SK-N-SH treated with all-trans-retinoic acid at 6 μM for 48 hours (cell line): Measurements from ENCODE around the gene RNF121.
"Not testable (repeated sequence)": the region's sequence is repeated elsewhere in the genome, so short reads cannot be mapped to it uniquely, and the experiment has no call there.

ENCODE experiments used
- ATAC-seq: fragments of 200-7000 bp; cut with Tn5 transposase; 3 replicates; pipeline ENCODE4 v1.9.1; 2020; ENCODE audit warnings: mild to moderate bottlenecking, moderate library complexity
- ESRRG ChIP-seq: fragments of 250-450 bp; sonication (Bioruptor Pico); IDR thresholded peaks from 2 replicates; pipeline ENCODE4 v1.6.1; 2021; ENCODE audit warnings: mild to moderate bottlenecking
- GLIS3 ChIP-seq: fragments of 250-450 bp; sonication (Bioruptor Pico); IDR thresholded peaks from 2 replicates; pipeline ENCODE4 v1.5.0; 2020; ENCODE audit warnings: mild to moderate bottlenecking, moderate library complexity
- ISL1 ChIP-seq: fragments of 250-450 bp; sonication (Bioruptor Pico); IDR thresholded peaks from 2 replicates; pipeline ENCODE4 v2.1.2; 2022; ENCODE audit warnings: mild to moderate bottlenecking, moderate library complexity
- OSR1 ChIP-seq: fragments of 250-450 bp; sonication (Bioruptor Pico); IDR thresholded peaks from 2 replicates; pipeline ENCODE4 v1.8.0; 2022; ENCODE audit warnings: moderate library complexity, mild to moderate bottlenecking, inconsistent platforms
- POU6F1 ChIP-seq: fragments of 250-450 bp; sonication (Bioruptor Pico); IDR thresholded peaks from 2 replicates; pipeline ENCODE4 v1.8.0; 2021; ENCODE audit warnings: low read depth, mild to moderate bottlenecking, moderate library complexity, borderline replicate concordance
- RARB ChIP-seq: fragments of 250-450 bp; sonication (Bioruptor Pico); IDR thresholded peaks from 2 replicates; pipeline ENCODE4 v1.8.0; 2021; ENCODE audit warnings: mild to moderate bottlenecking, moderate library complexity
- SNAI2 ChIP-seq: fragments of 250-450 bp; sonication (Bioruptor Pico); IDR thresholded peaks from 2 replicates; pipeline ENCODE4 v1.5.0; 2020; ENCODE audit warnings: mild to moderate bottlenecking, moderate library complexity
- TOX ChIP-seq: fragments of 250-450 bp; sonication (Bioruptor Pico); IDR thresholded peaks from 2 replicates; pipeline ENCODE4 v1.8.0; 2021; ENCODE audit warnings: mild to moderate bottlenecking, moderate library complexity, borderline replicate concordance
- ZC3H10 ChIP-seq: fragments of 250-450 bp; sonication (Bioruptor Pico); IDR thresholded peaks from 2 replicates; pipeline ENCODE4 v1.5.1; 2021; ENCODE audit warnings: mild to moderate bottlenecking, moderate library complexity
- ZFP3 ChIP-seq: fragments of 250-450 bp; sonication (Bioruptor Pico); IDR thresholded peaks from 2 replicates; pipeline ENCODE4 v1.5.0; 2020; ENCODE audit warnings: mild to moderate bottlenecking, moderate library complexity
- ZNF565 ChIP-seq: fragments of 450-650 bp; formaldehyde crosslinking; conservative IDR thresholded peaks from 2 replicates; pipeline ENCODE4 v1.5.0; 2020; ENCODE audit warnings: low read depth, mild to moderate bottlenecking, moderate library complexity
- ZNF70 ChIP-seq: fragments of 450-650 bp; formaldehyde crosslinking; IDR thresholded peaks from 2 replicates; pipeline ENCODE4 v1.5.0; 2020; ENCODE audit warnings: mild to moderate bottlenecking, moderate library complexity
- ZNF8 ChIP-seq: fragments of 450-650 bp; formaldehyde crosslinking; IDR thresholded peaks from 2 replicates; pipeline ENCODE4 v1.5.0; 2020; ENCODE audit warnings: mild to moderate bottlenecking, moderate library complexity
- TF ChIP-seq, protein P1 (sequence below): fragments of 250-450 bp; sonication (Bioruptor Pico); IDR thresholded peaks from 2 replicates; pipeline ENCODE4 v1.5.1; 2021; ENCODE audit warnings: mild to moderate bottlenecking, moderate library complexity
- TF ChIP-seq, protein P2 (sequence below): fragments of 250-450 bp; sonication (Bioruptor Pico); IDR thresholded peaks from 2 replicates; pipeline ENCODE4 v1.8.0; 2020; ENCODE audit warnings: mild to moderate bottlenecking, moderate library complexity, borderline replicate concordance
- TF ChIP-seq, protein P3 (sequence below): fragments of 250-450 bp; sonication (Bioruptor Pico); IDR thresholded peaks from 2 replicates; pipeline ENCODE4 v1.5.1; 2020; ENCODE audit warnings: low read depth, mild to moderate bottlenecking, moderate library complexity
- TF ChIP-seq, protein P4 (sequence below): fragments of 250-450 bp; sonication (Bioruptor Pico); IDR thresholded peaks from 2 replicates; pipeline ENCODE4 v1.5.0; 2020; ENCODE audit warnings: mild to moderate bottlenecking, moderate library complexity

RNF121 gene

DNA sequence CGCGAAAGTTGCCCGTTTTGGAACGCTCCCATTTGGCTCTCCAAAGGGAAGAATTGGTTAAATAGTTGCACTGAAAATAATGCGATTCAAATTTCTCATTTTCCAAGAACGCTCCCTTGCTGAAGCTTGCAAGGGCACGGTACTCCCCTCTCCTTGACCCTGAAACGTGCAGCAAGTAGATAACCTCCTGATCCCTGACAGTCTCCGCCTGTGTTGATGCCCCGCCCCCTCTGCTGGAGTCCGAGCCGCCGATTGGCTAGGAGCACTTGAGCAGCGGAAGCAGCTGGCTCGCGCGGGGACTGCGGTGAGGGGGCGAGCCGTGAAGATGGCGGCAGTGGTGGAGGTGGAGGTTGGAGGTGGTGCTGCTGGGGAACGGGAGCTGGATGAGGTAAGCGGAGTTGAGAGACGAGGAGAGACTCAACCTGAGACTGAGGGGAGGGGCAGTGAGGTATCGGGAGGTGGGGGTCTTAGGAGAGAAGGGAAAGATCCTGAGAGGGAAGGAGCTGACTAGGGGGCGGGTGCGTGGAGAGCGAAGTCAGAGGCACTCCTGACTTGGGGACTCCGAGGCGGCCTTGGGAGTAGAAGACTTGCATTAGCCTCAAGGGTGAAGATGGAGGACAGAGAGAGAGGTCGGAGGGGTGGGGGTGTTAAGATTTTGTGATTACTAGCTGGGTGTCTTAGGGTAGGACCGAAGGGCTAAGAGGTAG lies at the start of gene RNF121:
RNF121 (plus strand) TSS at position 310 of the 707 bp plus-strand sequence; CDS start at position 326, 16 bp downstream.
- ATAC-seq, result peak; percentile 98

DNA sequence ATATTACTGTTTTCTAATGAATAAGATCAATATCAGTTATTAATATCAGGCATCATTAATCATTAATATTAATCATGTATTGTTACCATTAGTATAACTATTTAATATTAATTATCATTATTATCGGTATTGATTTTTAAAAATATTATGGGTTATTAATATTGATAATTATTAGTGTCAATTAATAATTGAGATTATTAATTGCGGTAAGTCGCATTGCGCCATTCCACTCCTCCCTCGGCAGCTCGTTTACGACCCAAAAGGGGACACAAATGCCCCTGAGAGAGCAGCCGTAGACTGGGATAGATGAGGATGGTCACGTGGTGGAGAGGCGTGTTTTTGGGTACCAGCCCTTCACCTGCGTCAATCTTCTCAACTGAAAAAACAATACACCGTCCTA lies 43.0 kb upstream of the RNF121 start:
- not testable (repeated sequence) for ATAC-seq

More for the DNA sequence above, at the start of gene RNF121:
- TF ChIP-seq SNAI2 (CRISPR knock-in tag) (no peak), ZC3H10 (no peak), ZFP3 (CRISPR knock-in tag) (no peak), RARB (CRISPR knock-in tag) (no peak), ESRRG (CRISPR knock-in tag) (no peak), OSR1 (CRISPR knock-in tag) (no peak), ISL1 (CRISPR knock-in tag) (no peak), POU6F1 (no peak), GLIS3 (CRISPR knock-in tag) (no peak), ZNF565 (CRISPR knock-in tag) (no peak), ZNF70 (CRISPR knock-in tag) (no peak), TOX (CRISPR knock-in tag) (no peak), ZNF8 (CRISPR knock-in tag) (no peak)
- TF ChIP-seq, protein P1, sequence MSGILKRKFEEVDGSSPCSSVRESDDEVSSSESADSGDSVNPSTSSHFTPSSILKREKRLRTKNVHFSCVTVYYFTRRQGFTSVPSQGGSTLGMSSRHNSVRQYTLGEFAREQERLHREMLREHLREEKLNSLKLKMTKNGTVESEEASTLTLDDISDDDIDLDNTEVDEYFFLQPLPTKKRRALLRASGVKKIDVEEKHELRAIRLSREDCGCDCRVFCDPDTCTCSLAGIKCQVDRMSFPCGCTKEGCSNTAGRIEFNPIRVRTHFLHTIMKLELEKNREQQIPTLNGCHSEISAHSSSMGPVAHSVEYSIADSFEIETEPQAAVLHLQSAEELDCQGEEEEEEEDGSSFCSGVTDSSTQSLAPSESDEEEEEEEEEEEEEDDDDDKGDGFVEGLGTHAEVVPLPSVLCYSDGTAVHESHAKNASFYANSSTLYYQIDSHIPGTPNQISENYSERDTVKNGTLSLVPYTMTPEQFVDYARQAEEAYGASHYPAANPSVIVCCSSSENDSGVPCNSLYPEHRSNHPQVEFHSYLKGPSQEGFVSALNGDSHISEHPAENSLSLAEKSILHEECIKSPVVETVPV (CRISPR knock-in tag), result no peak
- TF ChIP-seq, protein P2, sequence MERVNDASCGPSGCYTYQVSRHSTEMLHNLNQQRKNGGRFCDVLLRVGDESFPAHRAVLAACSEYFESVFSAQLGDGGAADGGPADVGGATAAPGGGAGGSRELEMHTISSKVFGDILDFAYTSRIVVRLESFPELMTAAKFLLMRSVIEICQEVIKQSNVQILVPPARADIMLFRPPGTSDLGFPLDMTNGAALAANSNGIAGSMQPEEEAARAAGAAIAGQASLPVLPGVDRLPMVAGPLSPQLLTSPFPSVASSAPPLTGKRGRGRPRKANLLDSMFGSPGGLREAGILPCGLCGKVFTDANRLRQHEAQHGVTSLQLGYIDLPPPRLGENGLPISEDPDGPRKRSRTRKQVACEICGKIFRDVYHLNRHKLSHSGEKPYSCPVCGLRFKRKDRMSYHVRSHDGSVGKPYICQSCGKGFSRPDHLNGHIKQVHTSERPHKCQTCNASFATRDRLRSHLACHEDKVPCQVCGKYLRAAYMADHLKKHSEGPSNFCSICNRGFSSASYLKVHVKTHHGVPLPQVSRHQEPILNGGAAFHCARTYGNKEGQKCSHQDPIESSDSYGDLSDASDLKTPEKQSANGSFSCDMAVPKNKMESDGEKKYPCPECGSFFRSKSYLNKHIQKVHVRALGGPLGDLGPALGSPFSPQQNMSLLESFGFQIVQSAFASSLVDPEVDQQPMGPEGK (CRISPR knock-in tag), result no peak
- TF ChIP-seq, protein P3, sequence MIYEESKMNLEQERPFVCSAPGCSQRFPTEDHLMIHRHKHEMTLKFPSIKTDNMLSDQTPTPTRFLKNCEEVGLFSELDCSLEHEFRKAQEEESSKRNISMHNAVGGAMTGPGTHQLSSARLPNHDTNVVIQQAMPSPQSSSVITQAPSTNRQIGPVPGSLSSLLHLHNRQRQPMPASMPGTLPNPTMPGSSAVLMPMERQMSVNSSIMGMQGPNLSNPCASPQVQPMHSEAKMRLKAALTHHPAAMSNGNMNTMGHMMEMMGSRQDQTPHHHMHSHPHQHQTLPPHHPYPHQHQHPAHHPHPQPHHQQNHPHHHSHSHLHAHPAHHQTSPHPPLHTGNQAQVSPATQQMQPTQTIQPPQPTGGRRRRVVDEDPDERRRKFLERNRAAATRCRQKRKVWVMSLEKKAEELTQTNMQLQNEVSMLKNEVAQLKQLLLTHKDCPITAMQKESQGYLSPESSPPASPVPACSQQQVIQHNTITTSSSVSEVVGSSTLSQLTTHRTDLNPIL (CRISPR knock-in tag), result no peak
- TF ChIP-seq, protein P4, sequence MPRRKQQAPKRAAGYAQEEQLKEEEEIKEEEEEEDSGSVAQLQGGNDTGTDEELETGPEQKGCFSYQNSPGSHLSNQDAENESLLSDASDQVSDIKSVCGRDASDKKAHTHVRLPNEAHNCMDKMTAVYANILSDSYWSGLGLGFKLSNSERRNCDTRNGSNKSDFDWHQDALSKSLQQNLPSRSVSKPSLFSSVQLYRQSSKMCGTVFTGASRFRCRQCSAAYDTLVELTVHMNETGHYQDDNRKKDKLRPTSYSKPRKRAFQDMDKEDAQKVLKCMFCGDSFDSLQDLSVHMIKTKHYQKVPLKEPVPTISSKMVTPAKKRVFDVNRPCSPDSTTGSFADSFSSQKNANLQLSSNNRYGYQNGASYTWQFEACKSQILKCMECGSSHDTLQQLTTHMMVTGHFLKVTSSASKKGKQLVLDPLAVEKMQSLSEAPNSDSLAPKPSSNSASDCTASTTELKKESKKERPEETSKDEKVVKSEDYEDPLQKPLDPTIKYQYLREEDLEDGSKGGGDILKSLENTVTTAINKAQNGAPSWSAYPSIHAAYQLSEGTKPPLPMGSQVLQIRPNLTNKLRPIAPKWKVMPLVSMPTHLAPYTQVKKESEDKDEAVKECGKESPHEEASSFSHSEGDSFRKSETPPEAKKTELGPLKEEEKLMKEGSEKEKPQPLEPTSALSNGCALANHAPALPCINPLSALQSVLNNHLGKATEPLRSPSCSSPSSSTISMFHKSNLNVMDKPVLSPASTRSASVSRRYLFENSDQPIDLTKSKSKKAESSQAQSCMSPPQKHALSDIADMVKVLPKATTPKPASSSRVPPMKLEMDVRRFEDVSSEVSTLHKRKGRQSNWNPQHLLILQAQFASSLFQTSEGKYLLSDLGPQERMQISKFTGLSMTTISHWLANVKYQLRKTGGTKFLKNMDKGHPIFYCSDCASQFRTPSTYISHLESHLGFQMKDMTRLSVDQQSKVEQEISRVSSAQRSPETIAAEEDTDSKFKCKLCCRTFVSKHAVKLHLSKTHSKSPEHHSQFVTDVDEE (CRISPR knock-in tag), result no peak

GRCh38 chr11:71888335-71889010 lies 40.4 kb upstream of the RNF121 start:
- ATAC-seq, result not testable (repeated sequence)

DNA sequence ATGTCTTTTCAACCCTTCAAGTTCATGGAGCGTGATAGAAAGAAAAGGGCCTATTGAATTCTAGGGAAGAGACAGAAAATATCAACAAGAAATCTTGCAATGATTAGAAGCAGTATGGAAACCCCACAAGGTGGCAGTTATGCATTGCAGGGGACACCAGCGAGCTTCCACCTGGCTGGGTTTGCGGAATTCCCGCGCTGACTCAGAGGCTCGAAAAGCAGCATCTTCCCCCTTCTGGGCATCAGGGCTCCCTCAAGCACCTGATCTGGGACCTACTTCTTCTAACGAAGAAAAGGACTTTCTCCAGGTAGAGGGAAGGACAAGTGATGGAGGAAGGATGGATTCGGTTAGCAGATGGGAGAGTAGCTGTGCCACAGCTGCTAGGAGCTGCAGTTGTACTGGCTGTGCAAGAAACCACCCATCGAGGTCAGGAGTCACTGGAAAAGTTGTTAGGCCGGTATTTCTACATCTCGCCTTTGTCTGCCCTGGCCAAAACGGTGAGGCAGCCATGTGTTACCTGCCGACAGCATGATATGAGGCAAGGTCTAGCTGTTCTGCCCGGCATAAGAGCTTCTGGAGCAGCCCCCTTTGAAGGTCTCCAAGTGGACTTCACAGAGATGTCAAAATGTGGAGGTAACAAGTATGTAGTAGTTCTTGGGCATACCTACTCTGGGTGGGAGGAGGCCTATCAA lies 39.5 kb upstream of the RNF121 start:
- not testable (repeated sequence) for ATAC-seq
